Smooth muscle cell (in vitro differentiated cells): Measurements from ENCODE around the gene SPEM2. TPM values are rescaled to one million over a fixed set of nuclear protein-coding genes. Genes with fewer than 3 reads are reported as not detected.

Source experiments
- DNase-seq: peaks from one replicate; lab custom pipeline; 2025; ENCODE audit not compliant: unreplicated experiment; lab: John Stamatoyannopoulos, UW
- H2AFZ ChIP-seq: fragments of 200-600 bp; sonication (generic); 2 replicates; pipeline ENCODE4 v1.6.0; 2016; ENCODE audit warnings: antibody characterized with exemption, low read depth, mild to moderate bottlenecking
- H3F3A ChIP-seq: fragments of 200-600 bp; sonication (generic); 2 replicates; pipeline ENCODE4 v1.6.0; 2017; ENCODE audit warnings: antibody characterized with exemption, low read depth
- H3K27ac ChIP-seq: fragments of 200-600 bp; sonication (generic); 2 replicates; pipeline ENCODE4 v1.5.1; 2016; ENCODE audit warnings: low read depth, mild to moderate bottlenecking
- H3K27me3 ChIP-seq: fragments of 200-600 bp; sonication (generic); 2 replicates; pipeline ENCODE4 v1.6.1; 2016; ENCODE audit warnings: low read depth, mild to moderate bottlenecking
- H3K36me3 ChIP-seq: fragments of 200-600 bp; sonication (generic); 2 replicates; pipeline ENCODE4 v1.5.1; 2016; ENCODE audit warnings: low read depth
- H3K4me1 ChIP-seq: fragments of 200-600 bp; sonication (generic); 2 replicates; pipeline ENCODE4 v1.5.1; 2016; ENCODE audit warnings: low read depth
- H3K4me2 ChIP-seq: fragments of 200-600 bp; sonication (generic); 2 replicates; pipeline ENCODE4 v1.6.0; 2016; ENCODE audit warnings: mild to moderate bottlenecking
- H3K4me3 ChIP-seq: fragments of 200-600 bp; sonication (generic); 2 replicates; pipeline ENCODE4 v1.5.1; 2016; ENCODE audit warnings: mild to moderate bottlenecking
- H3K79me2 ChIP-seq: fragments of 200-600 bp; sonication (generic); 2 replicates; pipeline ENCODE4 v1.6.0; 2016; ENCODE audit warnings: low read depth, mild to moderate bottlenecking
- H3K9ac ChIP-seq: fragments of 200-600 bp; sonication (generic); 2 replicates; pipeline ENCODE4 v1.6.0; 2016; ENCODE audit warnings: low read depth
- H3K9me3 ChIP-seq: fragments of 200-600 bp; sonication (generic); replicated peaks from 2 replicates; pipeline ENCODE4 v1.5.1; 2016; ENCODE audit warnings: low read depth
- H4K20me1 ChIP-seq: fragments of 200-600 bp; sonication (generic); 2 replicates; pipeline ENCODE4 v1.6.0; 2016; ENCODE audit warnings: low read depth
- WGBS: methylation state at CpG from one replicate; pipeline ENCODE4 v1.1.7; 2016; ENCODE audit warnings: low lambda C conversion rate; 5-methylcytosine and 5-hydroxymethylcytosine counted together
- polyA plus RNA-seq: library from polyadenylated mRNA; unstranded; fragments of >200 nt; fragmentation: Nextera tagmentation; extraction: Ambion mirVana; gene quantifications from 2 replicates; pipeline ENCODE4 v1.2.1, GENCODE V29; 2016
- total RNA-seq: library from RNA; depleted of rRNA; stranded (reverse); fragments of >200 nt; gene quantifications from 2 replicates; pipeline ENCODE4 v1.2.3, GENCODE V29; 2014
- TF ChIP-seq, protein P1 (sequence below): fragments of 200-600 bp; sonication (generic); IDR thresholded peaks from 2 replicates; pipeline ENCODE4 v1.5.1; 2017; ENCODE audit warnings: borderline replicate concordance, mild to moderate bottlenecking, antibody characterized with exemption; ENCODE audit not compliant: insufficient read depth, poor library complexity, severe bottlenecking

SPEM2 gene
- total and polyA plus RNA-seq, 2 experiments from 2014 or later, result 0.22 to 0.56 TPM

DNA sequence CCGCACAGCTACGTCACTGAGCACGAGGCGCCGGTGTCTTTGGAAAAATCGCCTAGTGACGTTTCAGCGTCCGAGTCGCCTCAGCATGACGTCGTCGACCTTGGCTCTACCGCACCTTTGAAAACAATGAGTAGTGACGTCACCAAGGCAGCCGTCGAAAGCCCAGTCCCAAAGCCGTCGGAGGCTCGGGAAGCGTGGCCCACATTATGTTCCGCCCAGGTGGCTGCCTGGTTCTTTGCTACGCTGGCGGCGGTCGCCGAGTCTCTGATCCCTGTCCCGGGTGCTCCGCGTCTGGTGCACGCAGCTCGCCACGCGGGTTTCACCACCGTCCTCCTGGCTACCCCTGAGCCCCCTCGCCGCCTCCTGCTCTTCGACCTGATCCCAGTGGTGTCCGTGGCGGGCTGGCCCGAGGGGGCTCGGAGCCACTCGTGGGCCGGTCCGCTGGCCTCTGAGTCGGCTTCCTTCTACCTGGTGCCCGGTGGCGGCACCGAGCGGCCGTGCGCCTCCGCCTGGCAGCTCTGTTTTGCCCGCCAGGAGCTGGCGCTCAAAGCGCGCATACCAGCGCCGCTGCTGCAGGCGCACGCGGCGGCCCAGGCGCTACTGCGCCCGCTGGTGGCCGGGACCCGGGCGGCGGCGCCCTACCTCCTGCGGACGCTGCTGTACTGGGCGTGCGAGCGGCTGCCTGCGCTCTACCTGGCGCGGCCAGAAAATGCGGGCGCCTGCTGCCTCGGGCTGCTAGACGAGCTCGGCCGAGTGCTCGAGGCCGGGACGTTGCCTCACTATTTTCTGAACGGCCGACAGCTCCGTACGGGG is 11.3 kb downstream of the SPEM2 start:
- H3K27ac ChIP-seq, result peak overlapping the region; percentile 70
- no peak for DNase-seq

DNA sequence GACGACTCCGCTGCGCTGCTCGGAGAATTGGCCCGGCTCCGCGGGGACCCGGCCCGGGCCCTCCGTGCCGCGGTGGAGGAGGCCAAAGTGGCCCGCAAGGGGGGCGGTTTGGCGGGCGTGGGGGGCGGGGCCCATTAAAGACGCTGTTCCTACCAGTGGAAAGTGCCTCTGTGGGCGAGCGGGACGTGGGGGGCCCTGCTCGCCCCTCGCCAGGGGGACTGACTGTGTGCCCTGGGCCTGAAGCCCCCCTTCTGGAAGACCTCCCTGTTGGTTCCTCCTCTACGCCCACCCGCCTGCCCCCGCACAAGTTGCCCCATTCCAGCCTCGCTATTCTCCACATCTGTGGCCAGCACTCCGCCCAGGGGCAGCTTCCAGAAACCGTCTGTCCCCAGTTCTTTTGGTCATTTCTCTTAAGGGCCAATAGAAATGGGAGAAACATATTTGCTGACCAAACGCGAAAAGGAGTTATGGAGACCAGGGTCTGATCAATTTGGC is 12.0 kb downstream of the SPEM2 start:
- DNase-seq, result no peak
- Histone ChIP-seq H3F3A (peaks cover 16% of the 10 kb centered on the region), H3K4me3 (peak overlapping the region; percentile 61), H3K27me3 (no peaks in the 10 kb centered on the region), H3K36me3 (no peaks in the 10 kb centered on the region), H3K9me3 (no peaks in the 10 kb centered on the region), H2AFZ (no peak overlapping the region), H3K27ac (no peak overlapping the region), H3K9ac (no peak overlapping the region), H3K79me2 (no peaks in the 10 kb centered on the region), H3K4me2 (peak overlapping the region; percentile 88), H4K20me1 (peaks cover 12% of the 10 kb centered on the region), H3K4me1 (peaks cover 22% of the 10 kb centered on the region)
- WGBS, result 13% methylated on average over 27 of the region's 31 CpGs
- TF ChIP-seq, protein P1, sequence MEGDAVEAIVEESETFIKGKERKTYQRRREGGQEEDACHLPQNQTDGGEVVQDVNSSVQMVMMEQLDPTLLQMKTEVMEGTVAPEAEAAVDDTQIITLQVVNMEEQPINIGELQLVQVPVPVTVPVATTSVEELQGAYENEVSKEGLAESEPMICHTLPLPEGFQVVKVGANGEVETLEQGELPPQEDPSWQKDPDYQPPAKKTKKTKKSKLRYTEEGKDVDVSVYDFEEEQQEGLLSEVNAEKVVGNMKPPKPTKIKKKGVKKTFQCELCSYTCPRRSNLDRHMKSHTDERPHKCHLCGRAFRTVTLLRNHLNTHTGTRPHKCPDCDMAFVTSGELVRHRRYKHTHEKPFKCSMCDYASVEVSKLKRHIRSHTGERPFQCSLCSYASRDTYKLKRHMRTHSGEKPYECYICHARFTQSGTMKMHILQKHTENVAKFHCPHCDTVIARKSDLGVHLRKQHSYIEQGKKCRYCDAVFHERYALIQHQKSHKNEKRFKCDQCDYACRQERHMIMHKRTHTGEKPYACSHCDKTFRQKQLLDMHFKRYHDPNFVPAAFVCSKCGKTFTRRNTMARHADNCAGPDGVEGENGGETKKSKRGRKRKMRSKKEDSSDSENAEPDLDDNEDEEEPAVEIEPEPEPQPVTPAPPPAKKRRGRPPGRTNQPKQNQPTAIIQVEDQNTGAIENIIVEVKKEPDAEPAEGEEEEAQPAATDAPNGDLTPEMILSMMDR, result no peak

More for the DNA sequence above, 11.3 kb downstream of the SPEM2 start:
- Histone ChIP-seq H3K79me2 (no peaks in the 10 kb centered on the region), H3K9me3 (no peaks in the 10 kb centered on the region), H3K9ac (no peak overlapping the region), H3K27me3 (no peaks in the 10 kb centered on the region), H3K4me1 (peaks cover 22% of the 10 kb centered on the region), H2AFZ (no peak overlapping the region), H3F3A (peaks cover 16% of the 10 kb centered on the region), H3K36me3 (no peaks in the 10 kb centered on the region), H3K4me2 (peak overlapping the region; percentile 88), H3K4me3 (peak overlapping the region; percentile 61), H4K20me1 (peaks cover 12% of the 10 kb centered on the region)
- WGBS, result 4% methylated on average over 92 of the region's 92 CpGs
- TF ChIP-seq, protein P1, result peak; percentile 68

DNA sequence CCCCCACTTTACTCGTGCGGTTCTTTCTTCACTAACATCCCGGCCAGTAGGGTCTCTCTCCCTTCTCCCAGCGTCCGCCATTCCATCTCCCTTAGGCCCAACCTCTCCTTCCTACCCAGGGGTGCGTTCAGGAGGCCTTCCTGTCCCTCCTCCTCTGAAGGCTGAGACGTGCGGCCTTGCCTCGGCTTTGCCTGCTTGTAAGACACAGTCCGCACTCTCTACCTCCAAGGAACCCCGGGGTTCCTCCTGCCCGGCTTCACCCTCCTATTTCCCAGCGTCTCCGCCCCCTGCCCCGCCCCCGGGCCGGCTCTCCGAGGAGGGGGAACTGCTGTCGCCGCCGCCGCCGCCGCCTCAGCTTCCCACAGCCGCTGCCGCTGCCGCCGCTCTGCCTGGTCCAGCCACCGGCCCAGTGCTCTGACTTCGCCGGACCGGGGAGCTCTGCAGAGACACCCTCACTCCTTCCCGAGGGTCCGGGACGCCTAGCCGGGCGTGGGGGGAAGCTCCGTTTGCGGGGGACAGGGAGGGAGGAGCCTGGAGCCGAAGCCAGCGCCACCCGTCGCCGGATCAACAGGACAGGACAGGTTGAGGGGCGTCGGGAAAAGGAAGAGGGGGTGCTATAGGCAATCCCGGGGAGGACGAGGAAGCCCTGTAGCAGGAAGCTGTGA is 12.7 kb downstream of the SPEM2 start:
- Histone ChIP-seq H3K79me2 (no peaks in the 10 kb centered on the region), H3K9ac (peak overlapping the region; percentile 45), H3K4me1 (peaks cover 22% of the 10 kb centered on the region), H3K4me2 (peak overlapping the region; percentile 88), H3K27ac (no peak overlapping the region), H4K20me1 (peaks cover 12% of the 10 kb centered on the region), H3F3A (peaks cover 16% of the 10 kb centered on the region), H2AFZ (no peak overlapping the region), H3K27me3 (no peaks in the 10 kb centered on the region), H3K36me3 (no peaks in the 10 kb centered on the region), H3K9me3 (no peaks in the 10 kb centered on the region), H3K4me3 (peak overlapping the region; percentile 61)
- TF ChIP-seq, protein P1, result no peak
- 3% methylated on average over 43 of the region's 48 CpGs for WGBS
- no peak for DNase-seq
